NCI-H82 (cell line): Measurements from ENCODE around the gene ZNF32.

ENCODE experiments used
- DNase-seq: peaks from one replicate; lab custom pipeline; 2025; lab: John Stamatoyannopoulos, UW

ZNF32 gene

DNA sequence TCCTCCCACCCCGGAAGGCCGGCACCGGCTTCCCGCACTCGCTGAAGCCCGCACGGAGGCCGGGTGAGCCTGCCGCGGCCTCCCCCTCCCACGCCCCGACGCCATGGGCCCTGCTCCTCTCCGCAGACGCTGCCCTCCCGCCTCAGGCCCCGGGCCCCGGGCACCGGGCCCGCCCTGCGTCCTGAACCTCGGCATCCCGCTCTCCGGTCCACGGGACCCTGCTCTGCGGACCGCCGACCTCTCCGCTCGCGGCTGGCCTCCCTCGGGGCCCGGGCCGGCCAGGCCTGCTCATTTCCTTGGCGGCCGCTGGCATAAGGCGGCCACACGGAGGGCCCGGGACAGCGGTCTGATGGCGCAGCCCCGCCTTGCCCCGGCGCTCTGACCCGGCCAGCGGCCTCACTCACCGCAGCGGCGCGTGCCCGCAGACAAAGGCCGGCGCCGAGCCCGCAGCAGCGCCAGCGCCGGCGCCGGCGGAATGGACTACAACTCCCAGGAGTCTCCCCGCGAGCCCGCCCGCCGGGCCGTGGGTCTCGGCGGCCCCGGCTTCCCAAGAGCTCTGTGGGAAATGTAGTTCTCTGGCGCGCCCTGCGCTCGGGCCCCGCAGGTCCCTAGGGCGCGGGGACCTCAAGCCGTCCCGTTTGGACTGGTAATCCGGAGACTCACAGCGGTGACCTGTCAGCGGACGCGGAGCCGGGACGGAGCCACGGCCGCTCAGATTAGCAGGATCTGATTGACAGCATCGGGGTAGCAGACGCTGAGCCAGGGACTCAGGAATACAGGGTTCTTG is at the start of gene ZNF32:
Gene ZNF32, minus strand, starts transcription at position 484 of the 787 bp plus-strand sequence. CDS start 2,748 bp downstream, outside the sequence.
- peak; percentile 86 for DNase-seq

DNA sequence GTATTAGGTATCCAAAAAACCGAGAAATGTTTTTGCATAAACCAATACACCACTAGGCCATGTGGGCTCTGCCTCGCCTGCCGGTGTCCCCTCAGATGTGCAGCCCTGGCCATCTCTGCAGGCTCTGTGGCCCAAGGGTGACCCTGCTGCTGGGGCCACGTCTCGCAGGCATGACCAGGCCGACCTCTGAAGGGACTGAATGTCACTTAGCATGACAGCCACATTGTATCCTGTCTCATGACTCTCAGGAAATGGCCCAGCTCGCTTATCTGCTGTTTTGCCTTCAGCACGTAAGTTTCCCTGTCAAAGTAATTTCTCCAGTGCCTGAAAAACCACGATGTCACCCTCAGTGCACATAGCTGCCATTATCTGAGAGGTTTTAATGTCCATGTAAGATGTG is 49.5 kb upstream of the ZNF32 start:
- no peak for DNase-seq

DNA sequence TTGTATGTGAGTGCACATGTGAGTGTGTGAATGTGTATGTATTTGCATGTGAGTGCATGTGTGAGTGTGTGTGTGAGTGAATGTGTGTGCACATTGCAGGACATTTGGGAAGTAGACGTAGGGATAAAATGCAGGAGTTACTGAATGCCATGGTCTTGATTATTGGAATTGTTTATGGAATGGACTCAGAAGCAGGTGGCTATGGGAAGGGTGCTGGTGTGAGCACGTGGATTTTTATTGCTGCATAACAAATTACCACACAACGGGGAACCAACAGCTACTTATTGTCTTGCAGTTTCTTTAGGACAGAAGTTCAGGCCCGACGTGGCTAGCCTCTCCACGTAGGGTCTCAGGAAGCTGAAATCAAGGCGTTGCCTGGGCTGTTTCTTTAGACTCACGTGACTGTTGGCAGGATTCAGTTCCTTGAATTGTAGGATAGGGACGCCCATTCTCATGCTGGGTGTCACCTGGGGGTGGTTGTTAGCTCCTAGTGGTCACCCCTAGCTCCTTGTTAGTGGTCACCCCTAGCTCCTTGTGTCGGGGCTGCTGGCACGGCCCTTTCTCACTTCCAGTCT is 48.3 kb upstream of the ZNF32 start:
- DNase-seq, result no peak

DNA sequence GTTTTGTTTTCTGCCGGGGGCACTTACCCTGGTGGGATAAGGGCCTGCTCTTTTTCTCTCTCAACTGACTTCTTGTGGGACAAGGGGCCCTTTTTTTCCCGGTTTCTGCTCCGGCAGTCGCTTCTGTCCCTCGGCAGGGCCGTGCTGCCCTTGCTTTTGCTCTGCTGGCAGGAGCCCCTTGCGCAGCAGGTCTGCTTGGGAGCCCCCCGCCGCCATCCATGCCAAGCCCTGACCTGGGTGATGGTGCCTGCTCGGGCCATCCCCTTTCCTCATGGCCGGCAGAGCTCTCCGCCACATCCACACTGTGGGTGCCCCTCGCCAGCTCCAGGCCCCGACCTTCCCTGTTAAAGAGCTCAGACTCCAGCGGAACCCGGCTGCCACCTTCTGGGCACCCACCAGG is 47.0 kb upstream of the ZNF32 start:
- no peak for DNase-seq

- DNase-seq, result no peak
Measured at GRCh38 chr10:43695321-43695720, 46.6 kb upstream of the ZNF32 start.

GRCh38 chr10:43694526-43694925 is 45.8 kb upstream of the ZNF32 start:
- no peak for DNase-seq

DNA sequence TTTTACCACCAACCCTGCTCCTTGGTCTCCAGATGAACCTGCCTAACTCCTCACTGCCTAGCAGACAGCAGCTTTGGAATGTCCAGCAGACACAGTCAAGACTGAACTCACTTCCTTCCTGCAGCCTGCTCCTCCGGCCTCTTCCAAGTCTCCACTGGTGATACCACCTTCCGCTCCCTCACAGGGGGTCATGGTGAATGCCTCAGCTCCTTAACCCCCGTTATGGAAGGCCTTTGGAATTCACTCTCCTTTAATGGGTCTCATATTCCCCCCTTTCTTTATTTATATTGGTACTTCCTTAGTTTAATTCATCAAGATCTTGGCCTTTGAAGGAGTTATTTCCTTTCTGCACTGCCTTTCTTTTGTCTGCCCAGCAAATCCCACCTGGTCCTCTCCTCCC is 44.9 kb upstream of the ZNF32 start:
- DNase-seq, result no peak

- DNase-seq, result no peak
Measured at GRCh38 chr10:43692051-43692825, 43.6 kb upstream of the ZNF32 start.

- no peak for DNase-seq
Measured at GRCh38 chr10:43691485-43691884, 42.8 kb upstream of the ZNF32 start.

DNA sequence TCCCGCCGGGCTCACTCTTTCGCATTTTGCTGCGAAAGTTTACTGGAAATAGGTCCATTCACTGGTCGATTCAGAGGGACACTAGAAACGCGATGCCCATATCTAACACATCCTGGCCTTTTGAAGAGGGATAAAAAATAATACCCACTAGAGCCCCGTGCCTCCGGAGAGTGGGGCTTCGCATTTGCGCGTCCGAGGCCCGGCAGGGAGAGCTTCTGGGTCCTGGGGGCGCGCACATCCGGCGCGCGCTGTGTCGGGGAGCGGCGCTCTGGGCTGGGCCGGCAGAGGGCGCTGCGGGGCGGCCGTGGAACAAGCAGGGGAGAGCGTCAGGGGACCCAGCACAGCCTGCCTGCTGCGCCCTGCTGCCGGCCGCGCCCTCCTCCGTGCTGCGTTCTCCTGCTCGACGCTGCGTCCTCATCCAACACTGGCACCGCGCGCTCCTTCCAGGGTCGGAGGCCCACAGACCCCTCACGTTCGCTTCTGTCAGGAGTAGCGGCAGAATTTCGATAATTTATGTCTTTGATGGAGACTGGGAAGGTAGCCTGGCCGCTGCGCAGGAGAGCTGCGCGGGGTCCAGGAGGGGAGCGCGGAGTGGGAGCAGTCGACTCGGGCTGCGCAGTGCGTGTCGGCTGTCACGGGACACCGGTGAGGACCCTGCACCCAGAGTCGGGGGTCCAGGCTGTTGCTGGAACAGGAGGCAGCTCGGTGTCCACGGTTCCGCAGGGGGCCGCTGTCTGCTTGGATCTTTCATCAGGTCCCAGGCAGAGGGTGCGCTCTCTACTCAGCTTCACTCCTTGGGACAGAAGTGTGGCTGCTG is 41.5 kb upstream of the ZNF32 start:
- peak; percentile 66 for DNase-seq

- peak; percentile 16 for DNase-seq
Measured at GRCh38 chr10:43689618-43689954, 40.9 kb upstream of the ZNF32 start.

- DNase-seq, result no peak
Measured at GRCh38 chr10:43689007-43689491, 40.4 kb upstream of the ZNF32 start.

GRCh38 chr10:43688348-43688892 is 39.7 kb upstream of the ZNF32 start:
- DNase-seq, result no peak

DNA sequence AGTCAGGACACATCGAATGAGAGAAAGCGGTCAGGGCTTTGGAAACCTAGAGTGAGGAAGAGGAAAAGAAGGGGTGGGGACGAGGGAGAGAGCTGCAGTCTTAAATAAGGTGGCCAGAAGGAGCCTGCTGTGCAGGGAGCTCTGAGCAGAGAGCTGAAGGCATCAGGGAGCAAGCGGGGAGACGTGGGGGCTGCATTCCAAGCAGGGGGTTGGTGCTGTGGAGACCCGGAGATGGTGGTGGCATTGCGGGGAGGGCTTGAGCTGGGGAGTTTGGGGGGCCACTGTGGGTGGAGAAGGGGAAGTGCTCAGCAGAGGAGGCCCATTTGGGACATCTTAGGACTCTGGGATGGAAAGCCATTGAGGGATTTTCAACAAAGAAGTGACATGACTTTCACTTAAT is 38.7 kb upstream of the ZNF32 start:
- DNase-seq, result no peak

DNA sequence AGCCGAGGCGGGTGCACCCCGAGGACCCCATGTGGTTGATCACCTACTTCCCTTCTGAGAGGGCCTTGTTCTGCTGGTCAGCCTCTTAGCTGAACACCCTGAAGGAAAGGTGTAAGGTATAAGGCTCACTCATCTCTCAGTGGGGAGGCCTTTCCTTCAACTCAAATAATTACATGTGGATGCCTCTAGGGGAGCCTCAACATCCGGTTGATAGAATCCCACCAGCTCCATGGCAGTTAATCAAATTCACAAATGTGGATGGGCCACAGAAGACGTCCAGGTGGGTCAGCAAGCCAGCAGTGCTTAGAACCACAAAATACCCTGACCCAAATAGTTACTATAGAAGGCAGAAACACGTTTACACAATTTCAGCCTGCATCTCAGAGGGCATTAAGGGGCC is 37.7 kb upstream of the ZNF32 start:
- no peak for DNase-seq

DNA sequence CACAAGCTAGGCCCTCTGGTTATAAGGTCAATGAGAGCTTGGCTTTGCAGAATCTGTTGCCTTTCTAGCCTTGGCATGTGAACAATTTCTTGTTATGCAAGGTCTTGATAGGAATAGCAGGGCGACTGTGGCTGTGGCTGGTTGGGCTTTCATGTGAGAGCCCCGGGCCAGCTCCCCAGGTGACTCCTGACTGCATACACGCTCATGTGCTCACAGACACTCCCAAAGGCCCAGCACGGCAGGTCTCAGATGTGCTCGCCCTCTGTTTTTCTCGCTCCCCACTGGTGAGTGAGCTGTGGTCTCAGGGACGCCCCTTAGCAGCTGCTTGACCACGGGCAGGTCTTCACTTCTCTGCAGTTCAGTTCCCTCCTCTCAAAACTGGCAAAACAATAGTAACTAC is 37.1 kb upstream of the ZNF32 start:
- no peak for DNase-seq

- DNase-seq, result no peak
Measured at GRCh38 chr10:43684292-43684559, 35.5 kb upstream of the ZNF32 start.

GRCh38 chr10:43683451-43684291 is 35.0 kb upstream of the ZNF32 start:
- DNase-seq, result peak; percentile 51

- no peak for DNase-seq
Measured at GRCh38 chr10:43682956-43683355, 34.3 kb upstream of the ZNF32 start.

DNA sequence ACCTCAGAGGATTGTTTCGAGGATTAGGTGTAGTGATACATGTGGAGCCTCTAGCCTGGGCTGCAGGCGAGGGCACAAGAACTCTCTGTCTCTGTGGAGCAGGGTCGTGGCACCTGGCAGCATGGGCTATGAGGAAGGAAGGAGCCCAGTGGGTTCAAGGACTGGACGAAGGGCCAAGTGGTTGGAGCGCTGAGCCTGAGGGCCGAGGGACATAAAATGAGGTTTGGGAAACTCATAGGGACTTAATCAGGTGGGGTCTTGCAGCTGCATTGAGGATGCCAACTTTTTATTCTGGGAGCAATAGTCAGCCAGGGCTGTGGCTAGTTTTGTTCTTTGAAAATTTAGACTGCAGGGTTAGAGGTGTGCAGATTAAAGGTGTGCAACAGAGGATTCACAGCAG is 33.0 kb upstream of the ZNF32 start:
- no peak for DNase-seq

GRCh38 chr10:43681220-43681619 is 32.5 kb upstream of the ZNF32 start:
- DNase-seq, result no peak
